CD8-positive, alpha-beta memory T cell (primary cell): Measurements from ENCODE around the gene MTIF2. TPM values are rescaled to one million over a fixed set of nuclear protein-coding genes. Genes with fewer than 3 reads are reported as not detected.
A peak's percentile ranks its signal among the peaks of the same experiment; 100 is the strongest.
"Not testable (repeated sequence)": the region's sequence is repeated elsewhere in the genome, so short reads cannot be mapped to it uniquely, and the experiment has no call there.

Source experiments
- CTCF ChIA-PET: fragments of 350-600 bp; sonication (Branson Sonifier 250); formaldehyde crosslinking; loops from one replicate; lab custom pipeline; 2021; ENCODE audit warnings: antibody characterized with exemption; lab: Charles Lee
- POLR2A ChIA-PET: fragments of 350-600 bp; sonication (Branson Sonifier 250); formaldehyde crosslinking; loops from one replicate; lab custom pipeline; 2021; ENCODE audit warnings: antibody characterized with exemption; lab: Charles Lee
- DNase-seq, 5 donors: peaks; one replicate each; pipeline versions ENCODE4 v3.0.0 to v3.0.0-alpha.2; 2020 to 2022; ENCODE audit warnings: mixed read lengths in 1 of 5
- H3K27ac ChIP-seq: one replicate; pipeline ENCODE4 v1.7.0; 2013; ENCODE audit warnings: low read depth, mild to moderate bottlenecking, low read length, moderate library complexity
- H3K27me3 ChIP-seq: 2 replicates; pipeline ENCODE4 v1.7.0; 2013; ENCODE audit warnings: low read length, mild to moderate bottlenecking; ENCODE audit not compliant: insufficient read depth, poor library complexity, severe bottlenecking
- H3K36me3 ChIP-seq: 2 replicates; pipeline ENCODE4 v1.7.0; 2013; ENCODE audit warnings: mild to moderate bottlenecking, low read length, moderate library complexity; ENCODE audit not compliant: insufficient read depth
- H3K4me1 ChIP-seq: 2 replicates; pipeline ENCODE4 v1.7.0; 2013; ENCODE audit warnings: mild to moderate bottlenecking, low read length, moderate library complexity; ENCODE audit not compliant: insufficient read depth
- H3K4me3 ChIP-seq: 2 replicates; pipeline ENCODE4 v1.7.0; 2013; ENCODE audit warnings: mild to moderate bottlenecking, low read length
- H3K9me3 ChIP-seq: 2 replicates; pipeline ENCODE4 v1.7.0; 2013; ENCODE audit warnings: mild to moderate bottlenecking, low read length
- H3K27ac Mint-ChIP-seq, 8 donors: one replicate each; pipeline ENCODE4 v1.8.0; 2020 to 2021; ENCODE audit warnings: mixed read lengths in 8 of 8, mild to moderate bottlenecking in 6 of 8, inconsistent platforms in 3 of 8, moderate library complexity in 3 of 8
- H3K27me3 Mint-ChIP-seq, 2 donors: one replicate each; pipeline ENCODE4 v1.8.0; 2020 to 2021; ENCODE audit warnings: mixed read lengths in 2 of 2, mild to moderate bottlenecking in 1 of 2, moderate library complexity in 1 of 2
- H3K36me3 Mint-ChIP-seq, 3 donors: one replicate each; pipeline ENCODE4 v1.8.0; 2020 to 2021; ENCODE audit warnings: mixed read lengths in 3 of 3, inconsistent platforms in 1 of 3, mild to moderate bottlenecking in 1 of 3
- H3K4me1 Mint-ChIP-seq, 3 donors: one replicate each; pipeline ENCODE4 v1.8.0; 2020 to 2021; ENCODE audit warnings: mixed read lengths in 3 of 3, inconsistent platforms in 1 of 3, mild to moderate bottlenecking in 1 of 3
- H3K4me3 Mint-ChIP-seq, 7 donors: one replicate each; pipeline ENCODE4 v1.8.0; 2020 to 2021; ENCODE audit warnings: mixed read lengths in 7 of 7, mild to moderate bottlenecking in 6 of 7, moderate library complexity in 4 of 7, inconsistent platforms in 2 of 7
- H3K9me3 Mint-ChIP-seq, 5 donors: one replicate each; pipeline ENCODE4 v1.8.0; 2020 to 2022; ENCODE audit warnings: mixed read lengths in 5 of 5, mild to moderate bottlenecking in 3 of 5, moderate library complexity in 2 of 5, inconsistent platforms in 1 of 5
- polyA plus RNA-seq: library from polyadenylated mRNA; unstranded; fragments of 300-500 nt; fragmentation: Illumina TruSeq; gene quantifications from one replicate; pipeline ENCODE4 v1.2.3, GENCODE V29; 2021
- total RNA-seq, 2 experiments: library from RNA; stranded (reverse); gene quantifications; one replicate each; pipeline ENCODE4 v1.2.3, GENCODE V29; 2021

MTIF2 gene
- total and polyA plus RNA-seq, 3 experiments from 2014 or later, result 19.5 to 58.9 (median 58.3) TPM

- Mint-ChIP-seq H3K4me3 (peak overlapping the region; percentile 79 to 95 (median 84)), H3K27me3 (no peaks in the 10 kb centered on the region), H3K9me3 (no peaks in the 10 kb centered on the region), H3K36me3 (no peaks in the 10 kb centered on the region), H3K4me1 (peaks cover 35 to 61% (median 49%) of the 10 kb centered on the region in 3 donors), H3K27ac (peak overlapping the region; percentile 42 to 95 (median 87))
- ChIA-PET POLR2A (interaction anchor here (0.7 to 2.3 kb wide), 5 partner anchors 8 to 677 kb away, joined by 3 to 28 read pairs (median 3); partner anchors contain the start of genes CCDC88A, CFAP36, CLHC1 and RPS27A), CTCF (interaction anchor here (0.6 to 1.5 kb wide), 5 partner anchors 9 to 658 kb away, joined by 3 to 6 read pairs (median 3); partner anchors contain the start of gene RPS27A)
- Histone ChIP-seq H3K9me3 (no peaks in the 10 kb centered on the region), H3K4me3 (no peak overlapping the region), H3K27ac (no peak overlapping the region), H3K27me3 (no peaks in the 10 kb centered on the region), H3K36me3 (no peaks in the 10 kb centered on the region), H3K4me1 (peaks cover 28% of the 10 kb centered on the region)
- peak in 2 of 5 donors; percentile 3 to 50 for DNase-seq
Measured at GRCh38 chr2:55223958-55224760, 44.9 kb downstream of the MTIF2 start.

- ChIA-PET POLR2A (interaction anchor here (0.8 kb wide), 1 partner anchor 9 kb away, joined by 3 read pairs; no protein-coding TSS in a partner anchor), CTCF (no interaction called here)
Measured at GRCh38 chr2:55213822-55214221, 55.2 kb downstream of the MTIF2 start.

GRCh38 chr2:55204950-55205349 is 64.1 kb downstream of the MTIF2 start:
- Mint-ChIP-seq H3K36me3 (peaks cover 12 to 41% (median 37%) of the 10 kb centered on the region in 3 donors), H3K9me3 (peaks cover 8 to 20% (median 15%) of the 10 kb centered on the region in 5 donors)
- POLR2A ChIA-PET, result no interaction called here

More at GRCh38 chr2:55213822-55214221, 55.2 kb downstream of the MTIF2 start:
- Histone ChIP-seq H3K27me3 (no peaks in the 10 kb centered on the region), H3K27ac (no peak overlapping the region), H3K4me1 (no peaks in the 10 kb centered on the region), H3K9me3 (no peaks in the 10 kb centered on the region), H3K36me3 (no peaks in the 10 kb centered on the region), H3K4me3 (no peak overlapping the region)
- Mint-ChIP-seq H3K27ac (no peak overlapping the region), H3K27me3 (no peaks in the 10 kb centered on the region), H3K4me3 (no peak overlapping the region), H3K9me3 (no peaks in the 10 kb centered on the region), H3K36me3 (no peaks in the 10 kb centered on the region), H3K4me1 (no peaks in the 10 kb centered on the region)
- no peak for DNase-seq

GRCh38 chr2:55204536-55204935 is 64.5 kb downstream of the MTIF2 start:
- ChIA-PET CTCF (no interaction called here), POLR2A (no interaction called here)
- H3K4me1 Mint-ChIP-seq, result no peaks in the 10 kb centered on the region
- H3K36me3 Mint-ChIP-seq, result peaks cover 16 to 44% (median 39%) of the 10 kb centered on the region in 3 donors
- Histone ChIP-seq H3K27ac (no peak overlapping the region), H3K4me3 (no peak overlapping the region), H3K27me3 (no peaks in the 10 kb centered on the region), H3K4me1 (no peaks in the 10 kb centered on the region), H3K9me3 (no peaks in the 10 kb centered on the region), H3K36me3 (no peaks in the 10 kb centered on the region)
- peaks cover 11 to 22% (median 18%) of the 10 kb centered on the region in 5 donors for H3K9me3 Mint-ChIP-seq
- no peak overlapping the region for H3K4me3 Mint-ChIP-seq
- no peak for DNase-seq
- no peak overlapping the region for H3K27ac Mint-ChIP-seq
- H3K27me3 Mint-ChIP-seq, result peaks cover 0 to 1% of the 10 kb centered on the region in 2 donors

More at GRCh38 chr2:55204950-55205349, 64.1 kb downstream of the MTIF2 start:
- no peaks in the 10 kb centered on the region for H3K27me3 ChIP-seq
- H3K4me1 ChIP-seq, result no peaks in the 10 kb centered on the region
- no peak overlapping the region for H3K27ac ChIP-seq
- Mint-ChIP-seq H3K27ac (no peak overlapping the region), H3K4me3 (no peak overlapping the region), H3K4me1 (no peaks in the 10 kb centered on the region), H3K27me3 (no peaks in the 10 kb centered on the region)
- no peaks in the 10 kb centered on the region for H3K36me3 ChIP-seq
- CTCF ChIA-PET, result no interaction called here
- H3K4me3 ChIP-seq, result no peak overlapping the region
- H3K9me3 ChIP-seq, result no peaks in the 10 kb centered on the region
- no peak for DNase-seq

GRCh38 chr2:55200416-55200815 is 68.6 kb downstream of the MTIF2 start:
- Histone ChIP-seq H3K9me3 (no peaks in the 10 kb centered on the region), H3K4me3 (no peak overlapping the region), H3K27ac (no peak overlapping the region), H3K36me3 (no peaks in the 10 kb centered on the region), H3K4me1 (no peaks in the 10 kb centered on the region), H3K27me3 (no peaks in the 10 kb centered on the region)
- ChIA-PET POLR2A (no interaction called here), CTCF (no interaction called here)
- DNase-seq, result no peak
- Mint-ChIP-seq H3K4me3 (no peak overlapping the region), H3K27ac (no peak overlapping the region), H3K27me3 (peaks cover 0 to 4% of the 10 kb centered on the region in 2 donors), H3K4me1 (no peaks in the 10 kb centered on the region), H3K36me3 (peaks cover 27 to 67% (median 62%) of the 10 kb centered on the region in 3 donors), H3K9me3 (peaks cover 13 to 33% (median 23%) of the 10 kb centered on the region in 5 donors)

GRCh38 chr2:55196526-55196925 is 72.5 kb downstream of the MTIF2 start:
- H3K4me1 Mint-ChIP-seq, result no peaks in the 10 kb centered on the region
- H3K27ac Mint-ChIP-seq, result no peak overlapping the region
- peaks cover 21 to 51% (median 49%) of the 10 kb centered on the region in 3 donors for H3K36me3 Mint-ChIP-seq
- DNase-seq, result no peak
- POLR2A ChIA-PET, result no interaction called here
- no peaks in the 10 kb centered on the region for H3K4me1 ChIP-seq
- H3K9me3 ChIP-seq, result no peaks in the 10 kb centered on the region
- H3K4me3 Mint-ChIP-seq, result no peak overlapping the region
- CTCF ChIA-PET, result no interaction called here
- no peak overlapping the region for H3K27ac ChIP-seq
- H3K9me3 Mint-ChIP-seq, result peaks cover 11 to 27% (median 16%) of the 10 kb centered on the region in 5 donors
- no peak overlapping the region for H3K4me3 ChIP-seq
- H3K27me3 Mint-ChIP-seq, result peaks cover 0 to 4% of the 10 kb centered on the region in 2 donors
- H3K27me3 ChIP-seq, result no peaks in the 10 kb centered on the region
- H3K36me3 ChIP-seq, result no peaks in the 10 kb centered on the region

- H3K4me1 ChIP-seq, H3K9me3 Mint-ChIP-seq, H3K4me1 Mint-ChIP-seq, H3K36me3 ChIP-seq, H3K27ac Mint-ChIP-seq, H3K4me3 Mint-ChIP-seq, H3K4me3 ChIP-seq, POLR2A ChIA-PET, H3K27me3 Mint-ChIP-seq, H3K27ac ChIP-seq, H3K9me3 ChIP-seq, DNase-seq, H3K27me3 ChIP-seq, CTCF ChIA-PET: not testable (repeated sequence)
- peaks cover 11 to 32% (median 31%) of the 10 kb centered on the region in 3 donors for H3K36me3 Mint-ChIP-seq
Measured at GRCh38 chr2:55191888-55192287, 77.1 kb downstream of the MTIF2 start.

- CTCF ChIA-PET, H3K4me3 ChIP-seq, DNase-seq, H3K36me3 ChIP-seq, H3K27me3 ChIP-seq, H3K27me3 Mint-ChIP-seq, H3K27ac Mint-ChIP-seq, POLR2A ChIA-PET, H3K9me3 Mint-ChIP-seq, H3K4me1 ChIP-seq, H3K27ac ChIP-seq, H3K4me1 Mint-ChIP-seq, H3K4me3 Mint-ChIP-seq, H3K9me3 ChIP-seq: not testable (repeated sequence)
- H3K36me3 Mint-ChIP-seq, result peaks cover 7 to 21% (median 19%) of the 10 kb centered on the region in 3 donors
Measured at GRCh38 chr2:55186837-55187236, 82.2 kb downstream of the MTIF2 start.
